Choroid plexus epithelial cell (primary cell): Measurements from ENCODE around the gene MMP25.
"Not testable (repeated sequence)": the region's sequence is repeated elsewhere in the genome, so short reads cannot be mapped to it uniquely, and the experiment has no call there.

ENCODE experiments used
- DNase-seq: peaks from one replicate; pipeline ENCODE4 v3.0.0-alpha.2; 2010; ENCODE audit warnings: low read depth
- H3K4me3 ChIP-seq: 2 replicates; pipeline ENCODE4 v1.5.1; 2011; ENCODE audit warnings: low read depth, mild to moderate bottlenecking, control low read depth, low read length, moderate library complexity
- TF ChIP-seq, protein P1 (sequence below): conservative IDR thresholded peaks from 2 replicates; pipeline ENCODE4 v1.5.1; 2011; ENCODE audit warnings: low read depth, mild to moderate bottlenecking, control low read depth, inconsistent platforms, low read length, moderate library complexity

MMP25 gene

DNA sequence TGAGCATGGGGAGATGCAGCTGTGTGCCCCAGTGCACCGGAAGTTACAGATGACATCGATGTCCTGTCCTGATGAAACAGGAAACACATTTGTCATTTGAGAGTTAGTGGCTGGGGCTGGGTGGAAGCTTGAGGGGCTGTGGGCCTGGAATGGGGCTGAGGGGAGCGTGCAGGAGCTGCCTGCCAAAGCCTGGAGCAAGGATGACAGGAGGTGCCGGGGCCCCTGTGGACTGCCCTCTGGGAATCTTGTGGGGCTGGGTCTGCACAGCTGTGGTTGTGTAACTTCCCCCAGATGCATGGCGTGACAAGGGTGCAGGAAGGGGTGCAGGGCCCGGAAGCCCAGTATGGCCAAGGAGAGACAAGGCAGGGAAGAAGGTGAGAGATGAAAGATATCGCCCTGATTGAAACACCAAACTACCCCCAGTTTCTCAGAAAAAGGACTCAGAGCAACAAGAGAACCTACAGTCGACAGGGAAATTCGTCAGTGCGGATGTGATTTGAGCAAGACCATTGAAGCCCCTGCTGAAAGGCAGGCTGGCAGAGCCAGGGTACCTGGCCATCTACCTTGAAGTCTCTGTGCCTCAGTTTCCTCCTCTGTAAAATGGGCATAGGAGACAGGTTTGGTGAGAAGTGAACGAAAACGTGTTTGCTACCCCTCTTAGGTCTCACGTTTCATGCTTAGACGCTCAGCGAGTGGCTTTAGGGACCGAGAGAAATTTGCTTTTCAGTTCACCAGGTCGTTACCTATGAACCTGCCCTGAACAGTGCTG is 8.8 kb downstream of the MMP25 start:
- H3K4me3 ChIP-seq: no peak overlapping the region
- DNase-seq: no peak

DNA sequence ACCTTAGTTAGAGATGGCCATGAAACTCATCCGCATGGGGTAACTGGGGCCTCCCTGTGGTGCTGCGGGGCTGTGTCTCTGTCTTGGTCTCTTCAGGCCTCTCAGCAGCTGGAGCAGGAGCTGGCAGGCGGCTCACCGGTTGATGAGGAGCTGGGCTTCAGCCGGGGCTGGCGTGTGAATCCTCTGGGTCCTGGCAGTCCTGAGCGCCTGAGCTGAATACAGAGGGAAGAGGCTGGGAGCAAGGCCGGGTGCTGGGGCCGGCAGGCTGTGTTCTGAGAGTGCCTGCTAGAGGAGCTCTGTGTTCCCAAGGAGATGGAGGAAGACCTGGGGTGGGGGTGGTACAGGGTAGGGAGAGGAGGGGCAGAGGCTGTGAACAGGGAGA is 9.4 kb downstream of the MMP25 start:
- not testable (repeated sequence) for H3K4me3 ChIP-seq, DNase-seq

More for the DNA sequence above, 8.8 kb downstream of the MMP25 start:
- TF ChIP-seq, protein P1, sequence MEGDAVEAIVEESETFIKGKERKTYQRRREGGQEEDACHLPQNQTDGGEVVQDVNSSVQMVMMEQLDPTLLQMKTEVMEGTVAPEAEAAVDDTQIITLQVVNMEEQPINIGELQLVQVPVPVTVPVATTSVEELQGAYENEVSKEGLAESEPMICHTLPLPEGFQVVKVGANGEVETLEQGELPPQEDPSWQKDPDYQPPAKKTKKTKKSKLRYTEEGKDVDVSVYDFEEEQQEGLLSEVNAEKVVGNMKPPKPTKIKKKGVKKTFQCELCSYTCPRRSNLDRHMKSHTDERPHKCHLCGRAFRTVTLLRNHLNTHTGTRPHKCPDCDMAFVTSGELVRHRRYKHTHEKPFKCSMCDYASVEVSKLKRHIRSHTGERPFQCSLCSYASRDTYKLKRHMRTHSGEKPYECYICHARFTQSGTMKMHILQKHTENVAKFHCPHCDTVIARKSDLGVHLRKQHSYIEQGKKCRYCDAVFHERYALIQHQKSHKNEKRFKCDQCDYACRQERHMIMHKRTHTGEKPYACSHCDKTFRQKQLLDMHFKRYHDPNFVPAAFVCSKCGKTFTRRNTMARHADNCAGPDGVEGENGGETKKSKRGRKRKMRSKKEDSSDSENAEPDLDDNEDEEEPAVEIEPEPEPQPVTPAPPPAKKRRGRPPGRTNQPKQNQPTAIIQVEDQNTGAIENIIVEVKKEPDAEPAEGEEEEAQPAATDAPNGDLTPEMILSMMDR: no peak

DNA sequence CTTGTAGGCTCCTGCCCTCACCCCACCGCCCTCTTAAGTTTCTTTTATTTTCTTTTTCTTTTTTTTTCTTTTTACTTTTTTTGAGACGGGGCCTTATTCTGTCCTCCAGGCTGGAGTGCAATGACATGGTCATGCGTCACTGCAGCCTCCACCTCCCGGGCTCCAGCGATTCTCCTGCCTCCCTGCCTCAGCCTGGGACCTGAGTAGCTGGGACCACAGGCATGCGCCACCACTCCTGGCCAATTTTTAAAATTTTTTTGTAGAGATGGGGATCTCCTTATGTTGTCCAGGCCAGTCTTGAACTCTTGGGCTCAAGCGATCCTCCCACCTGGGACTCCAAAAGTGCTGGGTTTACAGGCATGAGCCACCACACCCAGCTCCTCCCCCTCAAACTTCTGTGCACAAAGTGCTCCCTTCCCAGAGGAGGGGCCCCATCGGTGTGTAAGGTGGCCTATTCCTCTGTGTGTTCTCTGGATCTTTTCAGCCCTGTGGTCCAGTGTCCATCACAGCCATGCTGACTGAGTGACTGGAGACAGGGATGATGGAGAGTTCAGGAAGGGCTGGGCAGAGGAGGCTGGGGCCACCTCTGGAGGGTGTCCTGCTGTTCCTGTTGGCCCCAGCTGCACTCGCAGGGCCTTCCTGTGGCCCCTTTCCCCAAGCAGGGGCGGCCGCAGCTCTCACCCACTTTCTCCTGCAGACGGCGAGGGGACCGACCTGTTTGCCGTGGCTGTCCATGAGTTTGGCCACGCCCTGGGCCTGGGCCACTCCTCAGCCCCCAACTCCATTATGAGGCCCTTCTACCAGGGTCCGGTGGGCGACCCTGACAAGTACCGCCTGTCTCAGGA is 10.2 kb downstream of the MMP25 start:
- no peak overlapping the region for H3K4me3 ChIP-seq
- TF ChIP-seq, protein P1: no peak
- DNase-seq: no peak

DNA sequence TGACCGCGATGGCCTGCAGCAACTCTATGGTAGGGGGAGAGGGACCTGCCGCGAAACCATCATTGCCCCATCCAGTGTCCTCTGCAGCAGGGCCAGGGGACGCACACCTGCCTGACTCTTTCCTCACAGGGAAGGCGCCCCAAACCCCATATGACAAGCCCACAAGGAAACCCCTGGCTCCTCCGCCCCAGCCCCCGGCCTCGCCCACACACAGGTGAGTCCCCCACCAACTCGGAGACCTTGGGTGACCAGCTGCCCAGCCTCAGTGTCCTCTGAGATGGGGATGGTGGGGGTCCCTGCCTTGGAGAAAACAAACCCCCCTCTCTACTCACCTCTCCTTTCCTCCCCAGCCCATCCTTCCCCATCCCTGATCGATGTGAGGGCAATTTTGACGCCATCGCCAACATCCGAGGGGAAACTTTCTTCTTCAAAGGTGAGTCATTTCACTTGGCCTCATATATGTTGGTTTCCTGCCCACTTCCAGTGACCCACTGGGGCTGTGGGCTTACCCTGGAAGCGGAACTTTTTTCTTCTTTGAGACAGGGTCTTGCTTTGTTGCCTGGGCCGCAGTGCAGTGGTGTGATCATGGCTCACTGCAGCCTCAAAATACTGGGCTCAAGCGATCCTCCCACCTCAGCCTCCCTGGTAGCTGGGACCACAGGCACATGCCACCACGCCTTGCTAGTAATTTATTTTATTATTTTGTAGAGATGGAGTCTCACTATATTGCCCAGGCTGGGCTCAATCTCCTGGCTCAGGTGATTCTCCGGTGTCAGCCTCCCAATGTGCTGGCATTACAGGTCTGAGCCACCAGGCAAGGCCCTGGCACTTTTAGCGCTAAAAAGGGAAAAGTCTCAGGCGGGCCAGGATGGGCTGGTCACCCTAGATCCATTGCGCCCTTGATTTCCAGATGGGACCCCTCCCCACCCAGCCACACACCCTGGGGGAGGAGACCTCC is 11.1 kb downstream of the MMP25 start:
- no peak overlapping the region for H3K4me3 ChIP-seq
- DNase-seq: no peak
- TF ChIP-seq, protein P1: no peak

DNA sequence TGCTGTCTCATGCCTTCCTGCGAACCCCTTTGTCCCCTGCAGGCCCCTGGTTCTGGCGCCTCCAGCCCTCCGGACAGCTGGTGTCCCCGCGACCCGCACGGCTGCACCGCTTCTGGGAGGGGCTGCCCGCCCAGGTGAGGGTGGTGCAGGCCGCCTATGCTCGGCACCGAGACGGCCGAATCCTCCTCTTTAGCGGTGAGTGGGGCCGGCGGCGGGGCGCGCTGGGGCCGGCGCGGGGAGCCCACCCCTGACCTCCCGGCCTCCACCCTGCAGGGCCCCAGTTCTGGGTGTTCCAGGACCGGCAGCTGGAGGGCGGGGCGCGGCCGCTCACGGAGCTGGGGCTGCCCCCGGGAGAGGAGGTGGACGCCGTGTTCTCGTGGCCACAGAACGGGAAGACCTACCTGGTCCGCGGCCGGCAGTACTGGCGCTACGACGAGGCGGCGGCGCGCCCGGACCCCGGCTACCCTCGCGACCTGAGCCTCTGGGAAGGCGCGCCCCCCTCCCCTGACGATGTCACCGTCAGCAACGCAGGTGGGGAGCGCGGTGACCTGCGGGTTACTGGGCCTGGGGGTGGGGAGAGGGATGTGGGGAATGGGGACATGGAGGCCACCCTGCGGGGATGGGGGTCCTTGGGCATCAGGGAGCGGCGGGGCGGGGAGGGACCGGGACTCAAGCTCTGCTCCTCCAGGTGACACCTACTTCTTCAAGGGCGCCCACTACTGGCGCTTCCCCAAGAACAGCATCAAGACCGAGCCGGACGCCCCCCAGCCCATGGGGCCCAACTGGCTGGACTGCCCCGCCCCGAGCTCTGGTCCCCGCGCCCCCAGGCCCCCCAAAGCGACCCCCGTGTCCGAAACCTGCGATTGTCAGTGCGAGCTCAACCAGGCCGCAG is 12.0 kb downstream of the MMP25 start:
- H3K4me3 ChIP-seq: peak overlapping the region; percentile 74
- peak; percentile 38 for DNase-seq
- TF ChIP-seq, protein P1: peak; percentile 16

DNA sequence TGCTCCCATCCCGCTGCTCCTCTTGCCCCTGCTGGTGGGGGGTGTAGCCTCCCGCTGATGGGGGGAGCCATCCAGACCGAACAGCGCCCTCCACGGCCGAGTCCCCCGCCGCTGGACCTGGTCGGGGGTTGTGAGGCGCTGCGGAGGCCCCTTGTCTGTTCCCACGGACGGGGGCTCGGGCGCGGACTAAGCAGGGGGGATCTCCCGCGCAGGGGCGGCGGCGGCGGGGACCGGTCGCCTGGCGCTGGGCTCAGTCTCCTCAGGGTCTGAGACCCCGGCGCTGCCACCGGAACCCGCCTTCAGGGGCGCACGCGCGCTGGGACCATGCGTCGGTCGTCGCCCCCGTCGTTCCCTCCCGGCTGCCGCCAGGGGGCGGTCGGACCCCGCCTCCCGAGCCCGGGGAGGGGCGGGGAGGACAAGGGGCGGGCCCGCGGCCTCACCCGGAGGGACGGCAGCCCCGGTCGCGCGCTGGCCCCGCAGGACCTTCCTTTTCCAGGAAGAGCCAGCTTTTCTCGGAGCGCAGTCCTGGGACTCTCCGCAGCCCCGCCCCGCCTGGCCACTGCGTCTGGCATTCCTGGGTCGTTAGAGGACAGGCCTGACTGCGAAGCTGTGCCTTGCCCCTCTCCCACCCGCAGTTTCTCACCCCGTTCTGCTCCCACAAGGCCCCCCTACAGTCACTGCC is 12.8 kb downstream of the MMP25 start:
- peak overlapping the region; percentile 74 for H3K4me3 ChIP-seq
- TF ChIP-seq, protein P1: peak; percentile 51
- DNase-seq: peak; percentile 76
